Measurements from ENCODE around the gene DNAH1.
"Not testable (repeated sequence)": the region's sequence is repeated elsewhere in the genome, so short reads cannot be mapped to it uniquely, and the experiment has no call there.

DNAH1 gene

GRCh38 chr3:52315977-52316764 is at the start of gene DNAH1:
TSS of gene DNAH1 (plus strand) at chr3:52316319. CDS start at chr3:52322443, 6,124 bp downstream.
- no peak for DNase-seq (ENCODE audit: low spot score)

DNA sequence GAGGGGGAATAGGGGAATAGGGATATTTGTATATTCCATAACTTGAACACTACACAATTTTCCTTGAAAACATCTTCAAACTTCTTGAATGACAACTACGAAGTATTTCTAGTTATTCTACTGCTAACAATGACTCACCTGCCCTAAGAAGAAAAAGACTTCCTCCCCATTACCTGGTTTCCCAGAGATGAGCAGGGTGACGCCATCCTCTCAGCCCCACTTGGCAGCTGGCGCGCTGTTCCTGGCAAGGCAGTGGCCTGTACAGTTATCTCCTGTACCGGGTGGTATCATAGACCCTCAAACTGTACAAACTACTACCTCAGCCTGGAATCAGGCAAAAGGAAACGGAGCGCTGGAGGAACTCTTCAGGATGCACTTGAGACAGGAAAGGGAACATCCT is 48.1 kb upstream of the DNAH1 start:
- no peak for DNase-seq (ENCODE audit: low spot score)

- DNase-seq (ENCODE audit: low spot score): no peak
Measured at GRCh38 chr3:52269776-52270175, 46.3 kb upstream of the DNAH1 start.

DNA sequence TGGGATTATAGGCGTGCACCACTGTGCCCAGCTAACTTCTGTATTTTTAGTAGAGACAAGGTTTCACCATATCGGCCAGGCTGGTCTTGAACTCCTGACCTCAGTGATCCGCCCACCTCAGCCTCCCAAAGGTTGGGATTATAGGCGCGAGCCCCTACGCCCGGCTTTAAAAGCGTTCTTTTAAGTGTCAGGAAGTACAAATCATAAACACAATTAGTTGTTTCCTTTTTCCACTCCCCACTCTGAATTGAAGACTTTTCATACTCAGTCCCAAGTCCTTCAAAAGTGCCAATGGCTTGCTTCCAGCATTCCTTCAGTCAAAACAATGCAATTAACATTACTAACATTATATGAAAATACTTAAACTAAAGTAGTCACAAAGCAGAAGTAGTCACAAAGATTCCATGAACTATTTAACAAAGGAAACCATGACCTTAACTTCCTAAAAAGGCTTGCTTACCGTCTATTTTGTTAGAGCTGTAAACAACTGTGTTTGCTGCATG is 45.8 kb upstream of the DNAH1 start:
- DNase-seq (ENCODE audit: low spot score): no peak

GRCh38 chr3:52272172-52272571 is 43.9 kb upstream of the DNAH1 start:
- not testable (repeated sequence) for DNase-seq (ENCODE audit: low spot score)

- no peak for DNase-seq (ENCODE audit: low spot score)
Measured at GRCh38 chr3:52272831-52273230, 43.3 kb upstream of the DNAH1 start.

DNA sequence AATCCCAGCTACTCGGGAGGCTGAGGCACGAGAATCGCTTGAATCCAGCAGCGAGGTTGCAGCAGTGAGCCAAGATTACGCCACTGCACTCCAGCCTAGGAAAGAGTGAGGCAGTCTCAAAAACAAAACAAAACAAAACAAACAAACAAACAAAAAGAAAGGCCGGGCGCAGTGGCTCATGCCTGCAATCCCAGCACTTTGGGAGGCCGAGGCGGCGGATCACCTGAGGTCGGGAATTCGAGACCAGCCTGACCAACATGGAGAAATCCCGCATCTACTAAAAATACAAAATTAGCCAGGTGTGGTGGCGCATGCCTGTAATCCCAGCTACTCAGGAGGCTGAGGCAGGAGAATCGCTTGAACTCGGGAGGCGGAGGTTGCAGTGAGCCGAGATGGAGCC is 41.3 kb upstream of the DNAH1 start:
- DNase-seq (ENCODE audit: low spot score): not testable (repeated sequence)

- peak; percentile 71 for DNase-seq (ENCODE audit: low spot score)
Measured at GRCh38 chr3:52277071-52277964, 38.8 kb upstream of the DNAH1 start.

DNA sequence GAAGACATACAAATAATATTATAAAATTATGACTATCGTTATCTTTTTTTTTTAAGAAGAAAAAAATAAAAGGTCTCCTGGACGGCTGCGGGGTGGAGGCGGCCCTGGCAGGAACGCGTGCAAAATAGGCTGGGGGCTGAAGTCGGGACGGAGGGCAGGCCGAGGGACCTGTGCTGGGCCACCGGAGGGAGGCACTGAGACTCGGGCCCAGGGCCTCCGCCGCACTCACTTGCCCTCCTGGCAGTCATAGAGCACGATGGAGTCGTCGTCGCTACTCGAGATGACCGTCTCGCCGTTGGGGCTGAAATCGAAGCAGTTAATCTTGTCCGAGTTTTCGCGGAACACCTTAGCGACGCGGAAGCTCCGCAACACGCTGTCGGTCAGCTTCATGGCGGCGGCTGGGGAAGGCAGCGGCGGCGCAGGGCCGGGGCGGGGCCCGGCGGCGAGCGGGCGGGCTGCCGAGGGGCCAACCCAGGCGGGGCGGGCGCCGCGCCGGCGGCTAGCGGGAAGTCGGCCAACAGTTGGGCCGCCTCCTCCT is 38.1 kb upstream of the DNAH1 start:
- DNase-seq (ENCODE audit: low spot score): no peak

DNA sequence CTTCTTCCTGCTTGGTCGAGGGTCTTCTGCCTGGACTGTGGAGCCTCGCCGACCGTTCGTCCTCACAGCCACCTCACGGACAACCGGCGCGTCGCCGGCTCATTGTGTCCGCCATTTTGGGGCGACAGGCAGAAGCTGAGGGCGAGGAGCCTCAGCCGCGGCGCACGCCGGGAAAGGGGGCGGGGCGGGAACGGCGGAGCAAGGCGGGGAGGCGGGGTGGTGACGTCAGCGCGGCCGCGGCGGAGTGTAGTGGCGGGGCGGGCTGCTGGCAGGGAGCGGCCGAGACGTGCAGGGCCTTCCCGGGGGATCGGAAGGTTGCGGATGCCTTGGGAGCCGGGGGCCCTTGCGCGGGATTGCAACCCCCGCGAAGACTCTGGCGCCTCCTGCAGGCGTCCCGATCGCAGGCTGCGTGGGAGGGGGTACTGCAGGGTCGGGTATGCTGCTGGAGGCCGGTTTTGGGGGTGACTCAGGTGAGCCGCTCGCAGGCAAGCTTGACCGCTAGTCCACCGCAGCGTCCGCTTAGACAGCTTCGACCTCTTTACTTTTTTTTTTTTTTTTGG is 37.5 kb upstream of the DNAH1 start, which contains the start of gene WDR82:
Gene WDR82 (minus strand): TSS at position 140 of the 560 bp plus-strand sequence. CDS start 288 bp downstream, outside the sequence.
- peak; percentile 99 for DNase-seq (ENCODE audit: low spot score)

DNA sequence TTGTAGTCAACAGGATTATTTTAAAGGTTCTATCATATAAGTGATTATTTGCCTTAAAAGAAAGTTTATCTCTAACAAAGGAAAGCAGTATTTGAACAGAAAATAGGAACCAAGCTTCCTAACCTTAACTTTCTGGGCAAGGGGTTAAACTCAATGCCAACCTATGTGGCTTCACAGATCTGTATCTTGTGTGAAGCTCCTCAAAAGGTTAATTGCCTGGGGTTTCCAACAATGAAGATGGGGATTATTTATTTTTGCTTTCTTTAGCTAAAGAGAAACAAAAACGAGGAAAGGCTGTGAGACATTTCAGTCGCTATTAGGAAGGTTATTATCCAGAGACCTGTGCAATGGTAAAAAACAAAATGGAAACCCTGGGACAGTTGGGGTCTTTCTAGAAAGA is 36.5 kb upstream of the DNAH1 start:
- DNase-seq (ENCODE audit: low spot score): no peak

- DNase-seq (ENCODE audit: low spot score): no peak
Measured at GRCh38 chr3:52280050-52280461, 36.1 kb upstream of the DNAH1 start.

DNA sequence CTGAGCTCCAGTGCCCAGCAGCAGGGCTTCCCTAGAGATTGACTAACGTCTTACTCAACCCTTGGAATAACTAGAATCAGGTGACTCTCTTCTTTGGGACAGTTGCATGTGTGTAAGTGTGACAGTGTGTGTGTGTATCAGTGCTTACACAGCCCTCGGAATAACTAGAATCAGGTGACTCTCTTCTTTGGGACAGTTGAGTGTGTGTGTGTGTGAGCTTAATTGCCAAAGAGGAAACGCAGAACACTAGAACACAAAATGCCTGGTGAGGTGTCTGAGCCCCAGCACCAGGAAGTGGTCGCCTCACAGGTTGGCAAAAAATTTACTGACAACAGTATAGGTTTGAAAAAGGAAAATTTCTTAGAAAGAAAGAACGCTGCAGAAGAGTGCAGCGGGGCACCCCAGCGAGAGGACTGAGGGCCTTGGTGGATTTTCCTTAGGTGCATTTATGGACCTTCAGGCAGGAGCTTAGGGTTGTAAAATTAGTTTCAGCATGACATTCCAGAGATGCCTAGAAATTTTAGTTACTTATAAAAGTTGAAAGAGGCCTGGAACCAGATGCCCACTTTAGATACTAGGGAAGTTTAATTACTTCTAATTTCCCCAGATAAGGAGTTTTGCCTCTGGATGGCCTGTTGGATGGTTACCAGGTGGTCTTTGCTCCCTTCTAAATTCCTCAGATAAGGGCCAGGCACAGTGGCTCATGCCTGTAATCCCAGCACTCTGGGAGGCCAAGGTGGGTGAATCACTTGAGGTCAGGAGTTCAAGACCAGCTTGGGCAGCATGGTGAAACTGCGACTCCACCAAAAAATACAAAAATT is 33.9 kb upstream of the DNAH1 start:
- no peak for DNase-seq (ENCODE audit: low spot score)

GRCh38 chr3:52283306-52283705 is 32.8 kb upstream of the DNAH1 start:
- DNase-seq (ENCODE audit: low spot score): no peak

DNA sequence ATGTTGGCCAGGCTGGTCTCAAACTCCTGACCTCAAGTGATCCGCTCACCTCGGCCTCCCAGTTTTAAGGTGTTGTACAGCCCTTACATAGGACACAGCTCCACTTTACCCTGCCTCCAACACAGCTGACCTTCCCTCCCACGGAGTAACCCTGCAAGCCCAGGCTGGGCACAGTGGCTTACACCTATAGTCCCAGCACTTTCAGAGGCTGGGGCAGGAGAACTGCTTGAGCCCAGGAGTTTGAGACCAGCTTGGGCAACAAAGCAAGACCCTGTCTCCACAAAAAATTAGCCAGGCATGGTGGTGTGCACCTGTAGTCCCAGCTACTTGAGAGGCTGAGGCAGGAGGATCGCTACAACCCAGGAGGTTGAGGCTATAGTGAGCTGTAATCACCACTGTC is 32.1 kb upstream of the DNAH1 start:
- not testable (repeated sequence) for DNase-seq (ENCODE audit: low spot score)

- DNase-seq (ENCODE audit: low spot score): peak; percentile 43
Measured at GRCh38 chr3:52286777-52287110, 29.4 kb upstream of the DNAH1 start.

- DNase-seq (ENCODE audit: low spot score): peak; percentile 32
Measured at GRCh38 chr3:52288674-52289073, 27.4 kb upstream of the DNAH1 start.

DNA sequence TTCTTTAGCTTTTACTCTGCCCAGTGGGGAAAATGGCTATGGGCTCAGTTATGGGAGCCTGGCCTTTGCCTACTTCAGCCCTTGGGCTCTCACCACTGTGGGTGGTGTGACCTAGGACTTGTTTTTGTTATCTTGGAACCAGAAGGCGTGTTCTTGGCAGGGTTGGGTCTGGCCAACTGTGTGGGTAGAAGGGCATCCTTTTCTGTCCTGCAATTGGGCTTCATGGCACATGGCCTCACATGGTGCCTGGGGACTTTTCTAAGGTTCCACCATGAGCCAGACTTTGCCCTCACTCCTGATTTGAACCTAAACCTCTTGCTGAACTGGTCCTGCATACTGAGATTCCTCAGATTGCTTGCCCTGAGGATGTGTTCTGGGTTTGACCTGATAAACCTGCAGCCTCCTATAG is 26.8 kb upstream of the DNAH1 start:
- DNase-seq (ENCODE audit: low spot score): peak; percentile 37

DNA sequence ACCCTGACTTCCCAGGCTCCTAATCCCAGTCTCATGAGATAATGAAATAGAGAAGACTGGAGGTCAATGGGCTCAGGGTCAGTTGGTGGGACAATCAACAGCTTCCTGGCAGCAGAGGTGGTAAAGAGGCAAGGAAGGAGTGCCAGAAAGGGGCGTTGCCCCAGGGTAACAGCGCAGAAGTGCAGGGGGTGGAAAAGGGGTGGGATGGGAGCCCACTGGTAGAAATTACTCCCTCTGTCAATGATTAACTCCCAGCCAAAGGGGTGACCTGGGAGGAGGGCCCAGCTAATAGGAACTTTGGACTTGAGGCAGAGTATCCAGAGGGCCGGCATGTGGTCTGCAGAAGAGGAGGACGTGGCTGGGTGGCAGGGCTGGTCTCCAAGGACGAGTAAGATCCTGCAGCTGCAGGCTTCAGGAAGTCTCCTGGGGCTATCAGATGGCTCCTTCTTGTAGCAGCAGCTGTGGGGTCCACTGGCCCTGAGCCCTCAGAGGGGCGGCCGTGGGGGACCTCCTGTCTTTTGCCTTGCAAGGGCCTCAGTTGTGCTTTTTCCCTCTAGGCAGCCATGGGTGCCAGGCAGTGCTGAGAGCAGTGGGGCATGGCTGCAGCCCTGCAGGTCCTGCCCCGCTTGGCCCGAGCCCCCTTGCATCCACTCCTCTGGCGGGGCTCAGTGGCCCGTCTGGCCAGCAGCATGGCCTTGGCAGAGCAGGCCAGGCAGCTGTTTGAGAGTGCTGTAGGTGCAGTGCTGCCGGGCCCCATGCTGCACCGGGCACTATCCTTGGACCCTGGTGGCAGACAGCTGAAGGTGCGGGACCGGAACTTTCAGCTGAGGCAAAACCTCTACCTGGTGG is 26.1 kb upstream of the DNAH1 start:
- DNase-seq (ENCODE audit: low spot score): no peak
